Hematopoietic multipotent progenitor cell (in vitro differentiated cells): ENCODE results near the gene NPSR1. TPM values are rescaled to one million over a fixed set of nuclear protein-coding genes. Genes with fewer than 3 reads are reported as not detected.

Experiments
- DNase-seq, 3 donors: peaks; one replicate each; pipeline ENCODE4 v3.0.0-alpha.2; 2011 to 2015; ENCODE audit warnings: low read depth in 2 of 3, low spot score in 2 of 3
- total RNA-seq: library from RNA; depleted of rRNA; stranded (reverse); fragments of >200 nt; gene quantifications from one replicate; pipeline ENCODE4 v1.2.3, GENCODE V29; 2012

NPSR1 gene
- total RNA-seq, 1 donor = under 0.01 TPM

GRCh38 chr7:34719636-34720035, 61.6 kb downstream of the NPSR1 start:
- DNase-seq = no peak

- no peak for DNase-seq
These were observed 62.3 kb downstream of the NPSR1 start for GRCh38 chr7:34720289-34720688.

GRCh38 chr7:34723338-34723737, 65.3 kb downstream of the NPSR1 start:
- no peak for DNase-seq

- peak in 1 of 3 donors; percentile 30 for DNase-seq
These were observed 66.0 kb downstream of the NPSR1 start for GRCh38 chr7:34723866-34724490.

- no peak for DNase-seq
These were observed 68.2 kb downstream of the NPSR1 start for GRCh38 chr7:34726221-34726620.

- DNase-seq = no peak
These were observed 69.5 kb downstream of the NPSR1 start for GRCh38 chr7:34727464-34727995.

GRCh38 chr7:34728156-34728555, 70.1 kb downstream of the NPSR1 start:
- DNase-seq = no peak

GRCh38 chr7:34734771-34735170, 76.8 kb downstream of the NPSR1 start:
- DNase-seq = no peak

GRCh38 chr7:34735526-34735925, 77.5 kb downstream of the NPSR1 start:
- DNase-seq = no peak

- DNase-seq = no peak
These were observed 81.8 kb downstream of the NPSR1 start for GRCh38 chr7:34739651-34740300.

GRCh38 chr7:34740840-34741239, 82.8 kb downstream of the NPSR1 start:
- no peak for DNase-seq

GRCh38 chr7:34747176-34747781, 89.3 kb downstream of the NPSR1 start:
- no peak for DNase-seq

- DNase-seq = no peak
These were observed 90.1 kb downstream of the NPSR1 start for GRCh38 chr7:34747867-34748727.

GRCh38 chr7:34748728-34749089, 90.7 kb downstream of the NPSR1 start:
- no peak for DNase-seq

GRCh38 chr7:34749446-34749845, 91.4 kb downstream of the NPSR1 start:
- DNase-seq = no peak

- DNase-seq = no peak
These were observed 92.2 kb downstream of the NPSR1 start for GRCh38 chr7:34750209-34750608.

- no peak for DNase-seq
These were observed 92.6 kb downstream of the NPSR1 start for GRCh38 chr7:34750636-34751035.

- no peak for DNase-seq
These were observed 94.0 kb downstream of the NPSR1 start for GRCh38 chr7:34751725-34752643.

GRCh38 chr7:34752929-34753328, 94.9 kb downstream of the NPSR1 start:
- no peak for DNase-seq

GRCh38 chr7:34755008-34755407, 97.0 kb downstream of the NPSR1 start:
- no peak for DNase-seq
